Sigmoid colon (tissue), 3 donors: ENCODE data around the gene CEP162.

Experiments
- CTCF ChIP-seq, 4 experiments: fragments of 450-650 bp in 3 of 4; fragments of 200-600 bp in 1 of 4; IDR thresholded peaks; one replicate each; pipeline ENCODE4 v1.5.1; 2016 to 2019; ENCODE audit warnings: antibody characterized with exemption in 4 of 4, mild to moderate bottlenecking in 3 of 4, moderate library complexity in 2 of 4
- POLR2A ChIP-seq, 2 donors: fragments of 450-650 bp; IDR thresholded peaks; one replicate each; pipeline ENCODE4 v1.6.1; 2016; ENCODE audit warnings: antibody characterized with exemption in 2 of 2, mild to moderate bottlenecking in 2 of 2, moderate library complexity in 2 of 2

DNA sequence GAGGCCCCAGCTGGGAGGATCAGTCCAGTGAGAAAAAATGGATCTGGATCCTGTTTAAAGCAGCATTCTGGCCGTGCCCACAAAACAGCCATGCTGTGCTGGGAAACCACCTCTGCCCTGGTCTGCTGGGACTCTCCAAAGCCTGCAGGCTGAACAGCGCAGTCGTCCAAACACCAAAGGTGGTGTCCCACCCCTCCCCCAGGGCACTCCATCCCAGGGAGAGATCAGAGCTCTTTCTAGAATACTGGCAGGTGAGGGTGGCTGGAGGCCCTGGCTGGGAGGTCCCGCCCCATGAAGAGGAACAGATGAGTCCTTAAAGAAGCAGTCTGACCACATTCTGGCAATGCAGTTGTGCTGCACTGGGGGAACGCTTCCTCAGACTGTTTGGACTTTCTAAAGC lies 109.3 kb downstream of the CEP162 start:
- TF ChIP-seq CTCF (IDR thresholded peaks at IDR 0.05): no peak
- TF ChIP-seq POLR2A (IDR thresholded peaks at IDR 0.05): no peak
